ENCODE data around the gene FBLN1.

The FBLN1 gene

GRCh38 chr22:45481661-45482060 lies 21.0 kb upstream of the FBLN1 start:
- no peak for TF ChIP-seq ZC3H10 (CRISPR knock-in tag; IDR thresholded peaks at IDR 0.05)
- TF ChIP-seq TCF4 (CRISPR knock-in tag; IDR thresholded peaks at IDR 0.05; ENCODE audit: borderline replicate concordance) = no peak
- TF ChIP-seq CREB5 (CRISPR knock-in tag; IDR thresholded peaks at IDR 0.05; ENCODE audit: low read depth) = no peak
- ATAC-seq = no peak

GRCh38 chr22:45482169-45482568 lies 20.5 kb upstream of the FBLN1 start:
- TF ChIP-seq TOX (CRISPR knock-in tag; IDR thresholded peaks at IDR 0.05; ENCODE audit: borderline replicate concordance) = no peak
- no peak for TF ChIP-seq ISL1 (CRISPR knock-in tag; IDR thresholded peaks at IDR 0.05)
- no peak for TF ChIP-seq ESRRG (CRISPR knock-in tag; IDR thresholded peaks at IDR 0.05)
- TF ChIP-seq ZFP30 (CRISPR knock-in tag; IDR thresholded peaks at IDR 0.05) = no peak
- TF ChIP-seq ZNF8 (CRISPR knock-in tag; IDR thresholded peaks at IDR 0.05) = no peak
- no peak for TF ChIP-seq ARNTL (CRISPR knock-in tag; IDR thresholded peaks at IDR 0.05; ENCODE audit: borderline replicate concordance, low read depth)
- TF ChIP-seq CSDC2 (CRISPR knock-in tag; IDR thresholded peaks at IDR 0.05) = no peak
- no peak for TF ChIP-seq ZNF70 (CRISPR knock-in tag; IDR thresholded peaks at IDR 0.05)
- no peak for TF ChIP-seq RARB (CRISPR knock-in tag; IDR thresholded peaks at IDR 0.05)
- TF ChIP-seq POU6F1 (CRISPR knock-in tag; IDR thresholded peaks at IDR 0.05; ENCODE audit: borderline replicate concordance, low read depth) = no peak
- ATAC-seq = no peak

- no peak for ATAC-seq
- no peak for TF ChIP-seq GLIS3 (CRISPR knock-in tag; IDR thresholded peaks at IDR 0.05)
- TF ChIP-seq TOX (CRISPR knock-in tag; IDR thresholded peaks at IDR 0.05; ENCODE audit: borderline replicate concordance) = no peak
- TF ChIP-seq ESRRG (CRISPR knock-in tag; IDR thresholded peaks at IDR 0.05) = no peak
- TF ChIP-seq PPARA (CRISPR knock-in tag; IDR thresholded peaks at IDR 0.05; ENCODE audit: borderline replicate concordance) = no peak
- TF ChIP-seq ZNF70 (CRISPR knock-in tag; IDR thresholded peaks at IDR 0.05) = no peak
- no peak for TF ChIP-seq ZC3H10 (CRISPR knock-in tag; IDR thresholded peaks at IDR 0.05)
- no peak for TF ChIP-seq CSRNP3 (CRISPR knock-in tag; IDR thresholded peaks at IDR 0.05)
- TF ChIP-seq CSDC2 (CRISPR knock-in tag; IDR thresholded peaks at IDR 0.05) = no peak
- no peak for TF ChIP-seq ARNTL (CRISPR knock-in tag; IDR thresholded peaks at IDR 0.05; ENCODE audit: borderline replicate concordance, low read depth)
- no peak for TF ChIP-seq ISL1 (CRISPR knock-in tag; IDR thresholded peaks at IDR 0.05)
- no peak for TF ChIP-seq PATZ1 (CRISPR knock-in tag; IDR thresholded peaks at IDR 0.05; ENCODE audit: borderline replicate concordance)
- TF ChIP-seq CREB5 (CRISPR knock-in tag; IDR thresholded peaks at IDR 0.05; ENCODE audit: low read depth) = no peak
- no peak for TF ChIP-seq ZFP3 (CRISPR knock-in tag; IDR thresholded peaks at IDR 0.05)
- TF ChIP-seq TCF4 (CRISPR knock-in tag; IDR thresholded peaks at IDR 0.05; ENCODE audit: borderline replicate concordance) = no peak
- TF ChIP-seq ZNF8 (CRISPR knock-in tag; IDR thresholded peaks at IDR 0.05) = no peak
Measured at GRCh38 chr22:45483319-45483718, 19.4 kb upstream of the FBLN1 start.

- ATAC-seq = no peak
- TF ChIP-seq OSR1 (CRISPR knock-in tag; IDR thresholded peaks at IDR 0.05) (no peak), ESRRG (CRISPR knock-in tag; IDR thresholded peaks at IDR 0.05) (no peak), TCF4 (CRISPR knock-in tag; IDR thresholded peaks at IDR 0.05; ENCODE audit: borderline replicate concordance) (no peak), ZFP30 (CRISPR knock-in tag; IDR thresholded peaks at IDR 0.05) (no peak), ARNTL (CRISPR knock-in tag; IDR thresholded peaks at IDR 0.05; ENCODE audit: borderline replicate concordance, low read depth) (no peak), CREB5 (CRISPR knock-in tag; IDR thresholded peaks at IDR 0.05; ENCODE audit: low read depth) (no peak), PPARA (CRISPR knock-in tag; IDR thresholded peaks at IDR 0.05; ENCODE audit: borderline replicate concordance) (no peak), SNAI2 (CRISPR knock-in tag; IDR thresholded peaks at IDR 0.05) (no peak), ZNF8 (CRISPR knock-in tag; IDR thresholded peaks at IDR 0.05) (no peak), CSRNP3 (CRISPR knock-in tag; IDR thresholded peaks at IDR 0.05) (no peak), ZNF70 (CRISPR knock-in tag; IDR thresholded peaks at IDR 0.05) (no peak), ZNF565 (CRISPR knock-in tag; conservative IDR thresholded peaks at IDR 0.05; ENCODE audit: low read depth) (no peak), ISL1 (CRISPR knock-in tag; IDR thresholded peaks at IDR 0.05) (no peak), POU6F1 (CRISPR knock-in tag; IDR thresholded peaks at IDR 0.05; ENCODE audit: borderline replicate concordance, low read depth) (no peak), ZFP3 (CRISPR knock-in tag; IDR thresholded peaks at IDR 0.05) (no peak), CSDC2 (CRISPR knock-in tag; IDR thresholded peaks at IDR 0.05) (no peak)
Measured at GRCh38 chr22:45483918-45484499, 18.7 kb upstream of the FBLN1 start.
